GM18498 (cell line): ENCODE results near the gene MAPK8IP3.
A peak's percentile ranks its signal among the peaks of the same experiment; 100 is the strongest.

Source experiments
- ATAC-seq: cut with Tn5 transposase; IDR thresholded peaks from one replicate; pipeline ENCODE4 v1.9.1; 2021; ENCODE audit warnings: mild to moderate bottlenecking, moderate library complexity; ENCODE audit not compliant: unreplicated experiment

The MAPK8IP3 gene

GRCh38 chr16:1705688-1706385 is at the start of gene MAPK8IP3:
MAPK8IP3 (plus strand) TSS chr16:1706195; CDS start chr16:1706340, 145 bp downstream.
- peak; percentile 91 for ATAC-seq

- ATAC-seq: no peak
These were observed 49.0 kb upstream of the MAPK8IP3 start for GRCh38 chr16:1656808-1657617.

GRCh38 chr16:1657841-1658240 is 48.2 kb upstream of the MAPK8IP3 start:
- ATAC-seq: no peak

GRCh38 chr16:1659031-1659430 is 47.0 kb upstream of the MAPK8IP3 start:
- ATAC-seq: no peak

- ATAC-seq: no peak
These were observed 44.2 kb upstream of the MAPK8IP3 start for GRCh38 chr16:1661826-1662225.

- no peak for ATAC-seq
These were observed 43.5 kb upstream of the MAPK8IP3 start for GRCh38 chr16:1662543-1662942.

GRCh38 chr16:1665829-1666228 is 40.2 kb upstream of the MAPK8IP3 start:
- ATAC-seq: no peak

- ATAC-seq: no peak
These were observed 39.7 kb upstream of the MAPK8IP3 start for GRCh38 chr16:1666316-1666715.

GRCh38 chr16:1667271-1667670 is 38.7 kb upstream of the MAPK8IP3 start:
- ATAC-seq: no peak

- no peak for ATAC-seq
These were observed 38.1 kb upstream of the MAPK8IP3 start for GRCh38 chr16:1667916-1668315.

GRCh38 chr16:1668612-1669319 is 37.2 kb upstream of the MAPK8IP3 start:
- no peak for ATAC-seq

- ATAC-seq: no peak
These were observed 36.3 kb upstream of the MAPK8IP3 start for GRCh38 chr16:1669698-1670097.

- ATAC-seq: no peak
These were observed 35.6 kb upstream of the MAPK8IP3 start for GRCh38 chr16:1670371-1670770.

GRCh38 chr16:1670866-1671265 is 35.1 kb upstream of the MAPK8IP3 start:
- no peak for ATAC-seq

GRCh38 chr16:1673424-1674151 is 32.4 kb upstream of the MAPK8IP3 start:
- ATAC-seq: no peak

- ATAC-seq: no peak
These were observed 31.7 kb upstream of the MAPK8IP3 start for GRCh38 chr16:1674306-1674705.

- ATAC-seq: no peak
These were observed 31.0 kb upstream of the MAPK8IP3 start for GRCh38 chr16:1674751-1675664.

- ATAC-seq: no peak
These were observed 29.3 kb upstream of the MAPK8IP3 start for GRCh38 chr16:1676661-1677060.

- ATAC-seq: no peak
These were observed 28.7 kb upstream of the MAPK8IP3 start for GRCh38 chr16:1677339-1677738.

- peak; percentile 95 for ATAC-seq
These were observed 28.0 kb upstream of the MAPK8IP3 start, which contains the start of gene JPT2 for GRCh38 chr16:1677942-1678499. JPT2 (plus strand) TSS chr16:1678279; CDS start chr16:1678313, 34 bp downstream.
